ENCODE results near the gene IGFLR1. TPM values are rescaled to one million over a fixed set of nuclear protein-coding genes. Genes with fewer than 3 reads are reported as not detected.

Gene IGFLR1
- polyA plus RNA-seq, 3 donors: 80.5 to 144 (median 119) TPM

- Histone ChIP-seq H3K27ac (ENCODE audit: low read depth in 1 of 2, low read length in 2 of 2) (no peak overlapping the region), H4K20me1 (ENCODE audit: insufficient read depth, low read length) (no peaks in the 10 kb centered on the region), H3K4me2 (replicated peaks; ENCODE audit: extremely low read depth, low read length, poor library complexity, severe bottlenecking) (no peak overlapping the region), H3K27me3 (ENCODE audit: control insufficient read depth in 2 of 2, insufficient read depth in 2 of 2, low read length in 2 of 2) (no peaks in the 10 kb centered on the region), H3K79me2 (ENCODE audit: insufficient read depth, low read length) (peaks cover 20% of the 10 kb centered on the region), H3K4me3 (replicated peaks in 1 of 3; ENCODE audit: low read depth in 2 of 3, low read length in 3 of 3) (no peak overlapping the region), H3K4me1 (ENCODE audit: control insufficient read depth in 1 of 2, insufficient read depth in 2 of 2, low read length in 2 of 2) (peaks cover 8 to 13% of the 10 kb centered on the region in 2 donors), H3K9ac (ENCODE audit: insufficient read depth, low read length, poor library complexity, severe bottlenecking) (no peak overlapping the region), H3K9me3 (replicated peaks in 1 of 2; ENCODE audit: control insufficient read depth in 1 of 2, insufficient read depth in 1 of 2, low read length in 2 of 2) (no peaks in the 10 kb centered on the region), H3K36me3 (replicated peaks in 1 of 2; ENCODE audit: control insufficient read depth in 1 of 2, insufficient read depth in 2 of 2, low read length in 2 of 2) (peaks cover 26 to 40% of the 10 kb centered on the region in 2 donors), H2AFZ (ENCODE audit: insufficient read depth, low read depth, low read length, poor library complexity, severe bottlenecking) (no peak overlapping the region)
- peaks cover 31 to 55% of the 10 kb centered on the region in 2 donors for H3K36me3 Mint-ChIP-seq
- no peaks in the 10 kb centered on the region for H3K9me3 Mint-ChIP-seq
- WGBS (ENCODE audit: insufficient coverage): 100% methylated on average over 4 of the region's 16 CpGs
- intact Hi-C loops (cut with micrococcal nuclease): no loop called here
- peaks cover 15% of the 10 kb centered on the region for H3K4me1 Mint-ChIP-seq
- H3K4me3 Mint-ChIP-seq: no peak overlapping the region
- no peak overlapping the region for H3K27ac Mint-ChIP-seq
- TF ChIP-seq CTCF (IDR thresholded peaks at IDR 0.05): no peak
- no peak for DNase-seq
- peaks cover 0 to 3% (median 0%) of the 10 kb centered on the region in 3 donors for H3K27me3 Mint-ChIP-seq (ENCODE audit: low read depth in 3 of 3)
These were observed 37.8 kb upstream of the IGFLR1 start for GRCh38 chr19:35780058-35780457.

- Histone ChIP-seq H3K4me1 (ENCODE audit: control insufficient read depth in 1 of 2, insufficient read depth in 2 of 2, low read length in 2 of 2) (peaks cover 14 to 19% of the 10 kb centered on the region in 2 donors), H3K9ac (ENCODE audit: insufficient read depth, low read length, poor library complexity, severe bottlenecking) (no peak overlapping the region), H3K4me2 (replicated peaks; ENCODE audit: extremely low read depth, low read length, poor library complexity, severe bottlenecking) (no peak overlapping the region), H2AFZ (ENCODE audit: insufficient read depth, low read depth, low read length, poor library complexity, severe bottlenecking) (no peak overlapping the region), H3K79me2 (ENCODE audit: insufficient read depth, low read length) (peaks cover 20% of the 10 kb centered on the region), H3K4me3 (replicated peaks in 1 of 3; ENCODE audit: low read depth in 2 of 3, low read length in 3 of 3) (no peak overlapping the region), H3K9me3 (replicated peaks in 1 of 2; ENCODE audit: control insufficient read depth in 1 of 2, insufficient read depth in 1 of 2, low read length in 2 of 2) (no peaks in the 10 kb centered on the region), H4K20me1 (ENCODE audit: insufficient read depth, low read length) (no peaks in the 10 kb centered on the region), H3K27me3 (ENCODE audit: control insufficient read depth in 2 of 2, insufficient read depth in 2 of 2, low read length in 2 of 2) (no peaks in the 10 kb centered on the region), H3K36me3 (replicated peaks in 1 of 2; ENCODE audit: control insufficient read depth in 1 of 2, insufficient read depth in 2 of 2, low read length in 2 of 2) (peaks cover 26 to 40% of the 10 kb centered on the region in 2 donors), H3K27ac (ENCODE audit: low read depth in 1 of 2, low read length in 2 of 2) (no peak overlapping the region)
- peaks cover 0 to 5% (median 3%) of the 10 kb centered on the region in 3 donors for H3K27me3 Mint-ChIP-seq (ENCODE audit: low read depth in 3 of 3)
- H3K27ac Mint-ChIP-seq: no peak overlapping the region
- H3K36me3 Mint-ChIP-seq: peaks cover 31 to 53% of the 10 kb centered on the region in 2 donors
- intact Hi-C loops (cut with micrococcal nuclease): loop anchor here in 1 of 2 donors (5.0 to 10.0 kb wide), 3 partner anchors 37 to 276 kb away; partner anchors contain the start of genes IGFLR1, THAP8 and WDR62
- no peaks in the 10 kb centered on the region for H3K9me3 Mint-ChIP-seq
- DNase-seq: no peak
- no peak for TF ChIP-seq CTCF (IDR thresholded peaks at IDR 0.05)
- H3K4me3 Mint-ChIP-seq: no peak overlapping the region
- WGBS (ENCODE audit: insufficient coverage): 98% methylated on average over 8 of the region's 8 CpGs
- H3K4me1 Mint-ChIP-seq: peaks cover 23% of the 10 kb centered on the region
These were observed 36.8 kb upstream of the IGFLR1 start for GRCh38 chr19:35779033-35779432.
